Fibroblast of skin of right quadriceps (primary cell): ENCODE data around the gene MINDY2.
A peak's percentile ranks its signal among the peaks of the same experiment; 100 is the strongest.

Experiments used
- DNase-seq: peaks from one replicate; pipeline ENCODE4 v3.0.0-alpha.2; 2013

MINDY2 gene

GRCh38 chr15:58770857-58771620 lies at the start of gene MINDY2:
Gene MINDY2, plus strand, starts transcription at chr15:58771302. Its CDS starts 94 bp downstream, at chr15:58771396.
- DNase-seq = peak; percentile 99

GRCh38 chr15:58724466-58724865 lies 46.6 kb upstream of the MINDY2 start:
- peak; percentile 57 for DNase-seq

- no peak for DNase-seq
Measured at GRCh38 chr15:58726867-58727266, 44.2 kb upstream of the MINDY2 start.

- DNase-seq = peak; percentile 50
Measured at GRCh38 chr15:58731756-58732535, 39.2 kb upstream of the MINDY2 start.

- DNase-seq = no peak
Measured at GRCh38 chr15:58732625-58733363, 38.3 kb upstream of the MINDY2 start.

GRCh38 chr15:58734859-58735258 lies 36.2 kb upstream of the MINDY2 start:
- DNase-seq = no peak

- DNase-seq = no peak
Measured at GRCh38 chr15:58736018-58736643, 35.0 kb upstream of the MINDY2 start.

GRCh38 chr15:58737298-58737697 lies 33.8 kb upstream of the MINDY2 start:
- no peak for DNase-seq

- DNase-seq = peak; percentile 17
Measured at GRCh38 chr15:58738046-58738707, 32.9 kb upstream of the MINDY2 start.

- DNase-seq = no peak
Measured at GRCh38 chr15:58740436-58740835, 30.7 kb upstream of the MINDY2 start.

- DNase-seq = no peak
Measured at GRCh38 chr15:58741032-58741431, 30.1 kb upstream of the MINDY2 start.

GRCh38 chr15:58742022-58742813 lies 28.9 kb upstream of the MINDY2 start:
- DNase-seq = peak; percentile 78

- no peak for DNase-seq
Measured at GRCh38 chr15:58742819-58743502, 28.1 kb upstream of the MINDY2 start.

- DNase-seq = no peak
Measured at GRCh38 chr15:58746174-58746573, 24.9 kb upstream of the MINDY2 start.

- no peak for DNase-seq
Measured at GRCh38 chr15:58748040-58748851, 22.9 kb upstream of the MINDY2 start.

GRCh38 chr15:58748852-58749531 lies 22.1 kb upstream of the MINDY2 start:
- DNase-seq = peak; percentile 37

- DNase-seq = peak; percentile 99
Measured at GRCh38 chr15:58749532-58750337, 21.4 kb upstream of the MINDY2 start, which contains the start of gene ADAM10. Gene ADAM10, minus strand, starts transcription at chr15:58749707. Its CDS starts 173 bp downstream, at chr15:58749534.

- no peak for DNase-seq
Measured at GRCh38 chr15:58752716-58753115, 18.4 kb upstream of the MINDY2 start.
